Stimulated activated CD4-positive, alpha-beta T cell treated with anti-CD3 and anti-CD28 coated beads, Interleukin-12 subunit alpha, Interleukin-12 subunit beta, amount 100 ng/mL, for 24 hours (primary cell): ENCODE data around the gene TTC38.

Experiments
- DNase-seq, 2 experiments: peaks; one replicate each; pipeline ENCODE4 v3.0.0-alpha.2; 2020; ENCODE audit warnings: low read depth in 2 of 2

Gene TTC38

GRCh38 chr22:46328797-46329196 is 61.0 kb downstream of the TTC38 start:
- DNase-seq = no peak

- no peak for DNase-seq
These were observed 61.8 kb downstream of the TTC38 start for GRCh38 chr22:46329616-46330015.

GRCh38 chr22:46330426-46330825 is 62.6 kb downstream of the TTC38 start:
- no peak for DNase-seq

GRCh38 chr22:46331496-46331895 is 63.7 kb downstream of the TTC38 start:
- no peak for DNase-seq

GRCh38 chr22:46335201-46336118 is 67.7 kb downstream of the TTC38 start, which contains the start of gene TRMU:
Gene TRMU, plus strand, starts transcription at chr22:46335714. Its CDS starts 51 bp downstream, at chr22:46335765.
- peak; percentile 68 to 69 for DNase-seq

- no peak for DNase-seq
These were observed 68.6 kb downstream of the TTC38 start for GRCh38 chr22:46336119-46337078.

GRCh38 chr22:46337870-46338269 is 70.1 kb downstream of the TTC38 start:
- no peak for DNase-seq

- DNase-seq = no peak
These were observed 70.8 kb downstream of the TTC38 start for GRCh38 chr22:46338636-46339035.

GRCh38 chr22:46339956-46340355 is 72.1 kb downstream of the TTC38 start:
- no peak for DNase-seq

- DNase-seq = no peak
These were observed 72.9 kb downstream of the TTC38 start for GRCh38 chr22:46340676-46341075.
